Left lung (tissue), 10 donors: ENCODE data around the gene SYPL1. TPM values are rescaled to one million over a fixed set of nuclear protein-coding genes. Genes with fewer than 3 reads are reported as not detected.

Source experiments
- ATAC-seq: fragments of 200-7000 bp; cut with Tn5 transposase; one replicate; pipeline ENCODE4 v1.9.1; 2020; ENCODE audit warnings: moderate library complexity
- DNase-seq, 4 donors: peaks; one replicate each; pipeline ENCODE4 v3.0.0-alpha.2; 2013 to 2020
- H3K27ac ChIP-seq, 2 donors: fragments of 200-600 bp; sonication (generic) in 1 of 2; one replicate each; pipeline versions ENCODE4 v1.5.0 to v1.8.0; 2020 to 2021
- H3K27me3 ChIP-seq, 2 donors: fragments of 200-600 bp; sonication (generic) in 1 of 2; one replicate each; pipeline versions ENCODE4 v1.5.0 to v1.8.0; 2020 to 2021
- H3K36me3 ChIP-seq, 2 donors: fragments of 200-600 bp; sonication (generic) in 1 of 2; one replicate each; pipeline versions ENCODE4 v1.5.0 to v1.8.0; 2020 to 2021
- H3K4me1 ChIP-seq, 2 donors: fragments of 200-600 bp; one replicate each; pipeline ENCODE4 v1.8.0; 2021
- H3K4me3 ChIP-seq, 2 donors: fragments of 200-600 bp; sonication (generic) in 1 of 2; one replicate each; pipeline versions ENCODE4 v1.5.0 to v1.8.0; 2020 to 2021; ENCODE audit warnings: mild to moderate bottlenecking in 1 of 2
- H3K9me3 ChIP-seq, 2 donors: fragments of 200-600 bp; sonication (generic) in 1 of 2; one replicate each; pipeline versions ENCODE4 v1.5.0 to v1.8.0; 2020 to 2021
- CTCF ChIP-seq, 2 donors: fragments of 200-600 bp; sonication (generic) in 1 of 2; IDR thresholded peaks; one replicate each; pipeline versions ENCODE4 v1.5.0 to v1.8.0; 2021; ENCODE audit warnings: antibody characterized with exemption in 2 of 2
- intact Hi-C, 2 donors: fragments of 100-400 bp; cut with DNase I; formaldehyde crosslinking; loops; one replicate each; pipeline versions ENCODE4 v1.11.2 to v1.14.2; 2022
- polyA plus RNA-seq, 6 donors: library from polyadenylated mRNA; unstranded; fragments of 120-200 nt; gene quantifications; one replicate each; pipeline ENCODE4 v1.2.1, GENCODE V29; 2013; ENCODE audit not compliant: insufficient read length in 6 of 6
- total RNA-seq, 2 donors: library from RNA; stranded (reverse); fragmentation: NEBNext Ultra II Directional; extraction: Animal tissue kit (Norgen Biotek cat#: 25700); gene quantifications; one replicate each; pipeline ENCODE4 v1.2.1, GENCODE V29; 2021
- donor health status: DM: no; HTN: yes; CAD: no.
- donor health status: DM: no; HTN: no; CAD: no.

Gene SYPL1
- total and polyA plus RNA-seq, 8 donors = 81.9 to 121 (median 110) TPM

DNA sequence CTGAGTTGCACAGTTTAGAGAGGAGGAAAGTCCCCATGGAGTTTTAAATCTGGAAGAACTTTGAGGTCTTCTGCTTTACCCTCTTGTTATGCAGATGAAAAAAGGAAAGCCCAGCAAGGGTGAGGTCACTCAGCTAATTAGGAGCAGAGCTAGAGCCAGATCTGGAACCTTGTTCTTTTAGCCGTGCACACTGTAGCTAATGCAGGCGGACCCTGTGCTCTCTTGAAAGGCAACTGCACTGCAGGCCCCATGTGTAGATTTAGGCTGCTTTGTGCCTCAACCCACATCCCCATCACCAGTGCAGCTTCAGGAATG, 63.4 kb downstream of the SYPL1 start:
- Histone ChIP-seq H3K27ac (no peak overlapping the region), H3K4me1 (no peaks in the 10 kb centered on the region), H3K27me3 (peaks cover 0 to 11% of the 10 kb centered on the region in 2 donors), H3K36me3 (no peaks in the 10 kb centered on the region), H3K4me3 (no peak overlapping the region), H3K9me3 (no peaks in the 10 kb centered on the region)
- no peak for DNase-seq
- ATAC-seq = no peak
- intact Hi-C loops = loop anchor here in 1 of 2 donors (10.0 kb wide), 1 partner anchor 394 kb away; no protein-coding TSS in a partner anchor
- TF ChIP-seq CTCF (IDR thresholded peaks at IDR 0.05) = no peak

DNA sequence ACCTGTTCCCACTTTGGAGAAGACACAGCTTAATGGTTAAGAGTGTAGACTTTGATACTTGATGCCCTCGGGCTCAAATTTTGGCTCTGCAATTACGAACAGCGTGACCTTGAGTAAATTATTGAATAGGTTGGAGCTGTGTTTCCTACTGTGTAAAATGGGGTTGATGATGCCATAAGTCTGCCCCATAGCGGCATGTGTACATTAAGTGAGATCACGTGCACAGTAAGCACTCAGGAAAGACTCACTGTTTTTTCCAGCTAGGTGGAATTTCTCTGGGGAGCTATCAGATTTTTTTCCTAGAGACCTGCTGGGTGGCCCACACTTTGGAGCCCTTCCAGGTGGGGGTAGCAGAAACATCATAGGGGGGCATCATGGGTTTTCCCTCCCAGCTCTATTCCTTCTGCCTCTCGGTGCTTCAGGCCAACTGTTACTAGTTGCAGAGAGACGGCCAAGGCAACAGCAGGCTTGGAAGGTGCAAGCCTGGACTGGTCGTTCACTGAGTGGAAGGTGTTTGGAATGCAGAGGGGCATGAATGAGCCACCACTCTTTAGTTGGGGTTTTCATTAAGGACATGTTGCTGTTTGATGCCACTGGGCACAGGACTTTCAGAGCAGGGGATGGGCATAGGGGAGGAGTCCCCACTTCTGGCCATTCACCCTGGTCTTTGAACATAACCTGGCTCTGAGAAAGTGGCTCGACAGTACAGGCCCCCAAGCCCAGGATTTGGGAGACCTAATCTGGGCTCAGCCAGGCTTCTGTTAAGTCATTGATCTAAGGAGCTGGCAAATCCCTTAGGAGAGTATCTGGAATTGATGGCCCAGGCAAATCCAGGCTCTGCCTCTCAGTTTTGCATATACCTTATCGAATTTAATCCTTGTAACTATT, 64.0 kb downstream of the SYPL1 start:
- intact Hi-C loops = loop anchor here in 1 of 2 donors (10.0 kb wide), 1 partner anchor 393 kb away; no protein-coding TSS in a partner anchor
- no peaks in the 10 kb centered on the region for H3K36me3 ChIP-seq
- H3K9me3 ChIP-seq = no peaks in the 10 kb centered on the region
- peaks cover 0 to 14% of the 10 kb centered on the region in 2 donors for H3K27me3 ChIP-seq
- H3K27ac ChIP-seq = no peak overlapping the region
- H3K4me1 ChIP-seq = peaks cover 0 to under 1% of the 10 kb centered on the region in 2 donors
- TF ChIP-seq CTCF (IDR thresholded peaks at IDR 0.05) = no peak
- no peak for ATAC-seq
- no peak for DNase-seq
- H3K4me3 ChIP-seq = no peak overlapping the region

GRCh38 chr7:106047184-106047583, 64.9 kb downstream of the SYPL1 start:
- no peak for TF ChIP-seq CTCF (IDR thresholded peaks at IDR 0.05)
- peaks cover 0 to 14% of the 10 kb centered on the region in 2 donors for H3K27me3 ChIP-seq
- no peak for DNase-seq
- intact Hi-C loops = loop anchor here in 1 of 2 donors (10.0 kb wide), 1 partner anchor 392 kb away; no protein-coding TSS in a partner anchor
- no peaks in the 10 kb centered on the region for H3K36me3 ChIP-seq
- H3K4me1 ChIP-seq = peaks cover 2 to 8% of the 10 kb centered on the region in 2 donors
- H3K27ac ChIP-seq = no peak overlapping the region
- H3K4me3 ChIP-seq = no peak overlapping the region
- H3K9me3 ChIP-seq = no peaks in the 10 kb centered on the region
- no peak for ATAC-seq

- ATAC-seq (no peak), DNase-seq (no peak)
- no peaks in the 10 kb centered on the region for H3K36me3 ChIP-seq
- H3K4me1 ChIP-seq = peaks cover 2 to 8% of the 10 kb centered on the region in 2 donors
- intact Hi-C loops = loop anchor here in 1 of 2 donors (10.0 kb wide), 1 partner anchor 391 kb away; no protein-coding TSS in a partner anchor
- no peak overlapping the region for H3K4me3 ChIP-seq
- no peaks in the 10 kb centered on the region for H3K9me3 ChIP-seq
- peaks cover 0 to 14% of the 10 kb centered on the region in 2 donors for H3K27me3 ChIP-seq
- TF ChIP-seq CTCF (IDR thresholded peaks at IDR 0.05) = no peak
- no peak overlapping the region for H3K27ac ChIP-seq
These were observed 66.5 kb downstream of the SYPL1 start for GRCh38 chr7:106045586-106045985.

GRCh38 chr7:106045139-106045538, 67.0 kb downstream of the SYPL1 start:
- Histone ChIP-seq H3K36me3 (no peaks in the 10 kb centered on the region), H3K4me1 (peaks cover 2 to 8% of the 10 kb centered on the region in 2 donors), H3K9me3 (no peaks in the 10 kb centered on the region), H3K4me3 (no peak overlapping the region), H3K27me3 (peaks cover 0 to 14% of the 10 kb centered on the region in 2 donors), H3K27ac (no peak overlapping the region)
- no peak for ATAC-seq
- TF ChIP-seq CTCF (IDR thresholded peaks at IDR 0.05) = no peak
- no peak for DNase-seq
- intact Hi-C loops = loop anchor here in 1 of 2 donors (10.0 kb wide), 1 partner anchor 390 kb away; no protein-coding TSS in a partner anchor
